ENCODE data around the gene ALDH3B1.

ALDH3B1 gene

DNA sequence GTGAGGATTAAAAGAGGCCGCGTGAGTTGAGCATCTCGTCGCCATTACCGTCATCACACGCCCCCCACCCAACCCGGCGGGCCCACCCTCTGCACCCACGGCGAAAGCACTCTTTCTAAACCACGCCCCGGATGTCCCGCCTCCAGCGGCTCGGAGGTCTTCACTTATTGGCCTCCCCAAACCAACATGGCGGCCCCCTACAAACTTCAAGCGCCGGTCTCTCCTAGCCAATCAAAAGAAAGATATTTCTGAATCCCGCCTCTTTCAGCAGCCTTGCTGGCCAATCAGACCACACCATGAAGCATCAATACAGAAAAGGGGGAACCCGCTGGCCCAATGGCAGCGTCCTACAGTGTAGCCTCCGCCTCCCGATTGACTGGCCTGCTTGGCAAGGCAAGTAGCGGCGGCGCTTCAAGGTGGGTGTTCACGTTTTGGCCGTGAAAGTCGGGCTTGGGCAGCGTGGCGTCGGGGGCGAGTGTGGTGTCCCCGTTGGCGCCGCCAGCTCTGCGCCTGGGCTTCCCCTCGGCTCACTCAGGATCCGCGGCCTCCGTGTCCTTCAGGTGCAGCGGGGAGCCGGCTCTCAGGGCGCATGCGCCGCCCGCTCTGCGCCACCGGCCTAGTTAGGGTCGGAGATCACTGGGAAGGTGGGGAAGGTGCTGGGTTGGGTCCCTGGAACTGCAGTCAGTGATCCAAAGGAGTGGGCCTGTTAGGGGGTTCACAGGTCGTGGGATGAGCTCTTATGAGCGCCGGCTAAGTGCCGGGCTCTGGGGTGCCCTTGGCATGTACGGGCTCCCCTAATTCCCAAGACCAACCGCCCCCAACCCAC lies 20.4 kb downstream of the ALDH3B1 start, which contains the start of gene NDUFS8:
Gene NDUFS8 (plus strand): TSS at position 364 of the 826 bp plus-strand sequence. CDS start 1,471 bp downstream, outside the sequence.
- Histone ChIP-seq H3K4me3 (peak within 1 kb of the TSS; percentile 64 to 86 (median 81)), H3K9me3 (replicated peaks in 1 of 11) (no peaks in the 10 kb centered on the region), H3K36me3 (peaks cover 22 to 63% (median 49%) of the 10 kb centered on the region in 11 experiments), H3K4me1 (peaks cover 40 to 69% (median 51%) of the 10 kb centered on the region in 10 experiments), H3K27me3 (no peaks in the 10 kb centered on the region), H4K20me1 (no peaks in the 10 kb centered on the region; a peak in 1 of 22 replicates), H3K27ac (peak within 1 kb of the TSS; percentile 55 to 87 (median 82)), H3K9ac (peak within 1 kb of the TSS; percentile 82 to 93 (median 89)), H3K4me2 (peak within 1 kb of the TSS; percentile 91 to 99 (median 95))
- no peak for TF ChIP-seq Cebpa-rat (IDR thresholded peaks at IDR 0.05)

DNA sequence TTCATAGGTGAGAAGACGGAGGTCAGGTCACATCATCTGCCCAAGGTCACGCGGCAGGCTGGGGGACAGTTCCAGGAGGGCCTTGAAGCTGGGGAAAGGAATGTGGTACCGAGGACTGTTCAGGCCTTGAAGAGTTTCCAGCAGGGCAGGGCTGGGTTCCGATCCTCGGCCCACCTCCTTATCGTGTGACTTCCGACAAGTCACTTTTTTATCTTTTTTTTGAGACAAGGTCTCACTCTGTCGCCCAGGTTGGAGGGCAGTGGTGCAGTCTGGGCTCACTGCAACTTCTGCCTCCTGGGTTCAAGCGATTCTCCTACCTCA lies 21.0 kb downstream of the ALDH3B1 start:
- TF ChIP-seq Cebpa-rat (IDR thresholded peaks at IDR 0.05): no peak
- no peaks in the 10 kb centered on the region for H3K27me3 ChIP-seq
- H3K27ac ChIP-seq: peak overlapping the region; percentile 55 to 87 (median 82)
- H3K4me3 ChIP-seq: peak overlapping the region; percentile 64 to 86 (median 81)
- no peaks in the 10 kb centered on the region for H3K9me3 ChIP-seq (replicated peaks in 1 of 11)
- peak overlapping the region; percentile 83 to 99 (median 95) for H3K4me2 ChIP-seq
- H3K36me3 ChIP-seq: peaks cover 22 to 62% (median 43%) of the 10 kb centered on the region in 11 experiments
- no peaks in the 10 kb centered on the region; a peak in 1 of 22 replicates for H4K20me1 ChIP-seq
- H3K9ac ChIP-seq: peak overlapping the region; percentile 82 to 93 (median 89)
- H3K4me1 ChIP-seq: peaks cover 37 to 75% (median 53%) of the 10 kb centered on the region in 10 experiments

DNA sequence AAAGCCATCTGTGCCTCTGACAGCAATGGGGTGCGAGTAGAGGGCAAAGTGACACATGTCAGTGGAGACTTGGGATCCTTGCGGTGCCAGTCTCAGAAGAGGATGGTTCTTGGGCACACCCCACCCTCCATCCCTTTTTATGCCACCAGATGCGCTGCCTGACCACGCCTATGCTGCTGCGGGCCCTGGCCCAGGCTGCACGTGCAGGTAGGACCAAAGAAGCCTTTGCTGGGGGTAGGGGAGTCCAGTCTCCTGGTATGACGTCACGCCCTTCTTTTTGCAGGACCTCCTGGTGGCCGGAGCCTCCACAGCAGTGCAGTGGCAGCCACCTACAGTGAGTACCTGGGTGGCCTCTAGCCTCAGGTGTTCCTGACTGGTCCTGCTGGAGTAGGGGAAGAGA lies 21.9 kb downstream of the ALDH3B1 start:
- Histone ChIP-seq H3K4me3 (peak overlapping the region in 6 of 10 experiments; percentile 64 to 84 (median 76); a peak in 6 of 20 replicates), H3K4me1 (peaks cover 40 to 84% (median 62%) of the 10 kb centered on the region in 10 experiments), H3K9ac (peak overlapping the region; percentile 82 to 93 (median 89); a peak in 21 of 22 replicates), H3K27me3 (no peaks in the 10 kb centered on the region), H3K36me3 (peaks cover 22 to 59% (median 37%) of the 10 kb centered on the region in 11 experiments), H3K27ac (peak overlapping the region in 4 of 11 experiments; percentile 77 to 84 (median 80); a peak in 2 of 22 replicates), H3K4me2 (peak overlapping the region; percentile 83 to 99 (median 95)), H3K9me3 (replicated peaks in 1 of 11) (no peaks in the 10 kb centered on the region), H4K20me1 (no peaks in the 10 kb centered on the region)
- TF ChIP-seq Cebpa-rat (IDR thresholded peaks at IDR 0.05): no peak

DNA sequence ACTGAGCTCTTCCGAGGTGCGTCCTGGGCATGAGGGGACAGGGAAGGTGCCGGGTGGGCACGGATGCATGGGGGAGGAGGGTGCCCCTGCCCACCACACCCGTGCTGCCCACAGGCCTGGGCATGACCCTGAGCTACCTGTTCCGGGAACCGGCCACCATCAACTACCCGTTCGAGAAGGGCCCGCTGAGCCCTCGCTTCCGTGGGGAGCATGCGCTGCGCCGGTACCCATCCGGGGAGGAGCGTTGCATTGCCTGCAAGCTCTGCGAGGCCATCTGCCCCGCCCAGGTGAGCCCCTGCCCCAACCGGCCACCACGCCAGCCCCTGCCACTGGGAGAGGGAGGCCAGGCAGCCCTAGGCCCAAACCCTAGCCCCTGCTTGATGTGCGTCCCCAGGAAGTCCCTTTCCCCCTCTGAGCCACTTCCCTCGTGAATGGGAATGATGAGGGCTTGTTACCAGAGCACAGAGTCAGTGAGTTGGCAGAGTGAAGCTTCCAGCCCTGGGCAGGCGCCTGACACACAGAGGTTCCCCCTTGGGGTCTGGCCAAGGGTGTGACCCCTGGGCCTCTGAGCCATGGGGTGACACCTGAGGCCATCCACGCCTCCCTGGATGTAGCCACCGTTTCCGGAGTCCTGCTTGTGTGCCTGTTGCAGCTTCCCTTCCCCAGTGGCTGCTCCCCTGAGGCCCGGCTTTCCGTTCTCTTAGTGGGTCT lies 23.0 kb downstream of the ALDH3B1 start:
- Histone ChIP-seq H4K20me1 (no peaks in the 10 kb centered on the region), H3K4me1 (peaks cover 52 to 87% (median 66%) of the 10 kb centered on the region in 10 experiments), H3K9me3 (replicated peaks in 1 of 11) (no peaks in the 10 kb centered on the region), H3K4me2 (no peak overlapping the region; a peak in 1 of 22 replicates), H3K27ac (peak overlapping the region in 4 of 11 experiments; percentile 6 to 84 (median 22); a peak in 2 of 22 replicates), H3K36me3 (peaks cover 22 to 48% (median 28%) of the 10 kb centered on the region in 11 experiments), H3K4me3 (no peak overlapping the region), H3K9ac (peak overlapping the region in 5 of 11 experiments; percentile 16 to 91 (median 33); a peak in 4 of 22 replicates), H3K27me3 (no peaks in the 10 kb centered on the region)
- TF ChIP-seq Cebpa-rat (IDR thresholded peaks at IDR 0.05): no peak

DNA sequence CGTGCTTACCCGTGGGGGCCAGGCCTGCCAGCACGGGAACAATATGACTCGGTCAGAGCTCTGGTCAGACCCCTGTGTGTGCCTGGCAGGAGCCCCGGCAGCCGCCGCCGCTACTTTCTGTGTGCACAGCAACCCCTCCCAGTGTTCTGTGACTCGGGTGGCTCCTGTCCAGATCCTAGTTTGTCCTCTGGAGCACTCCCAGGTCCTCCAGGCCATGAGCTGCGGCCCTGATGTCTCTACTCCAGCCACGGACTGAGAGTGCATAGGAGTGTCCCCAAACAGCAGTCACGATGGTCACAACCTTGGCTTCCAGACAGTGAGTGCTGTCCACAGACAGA lies 23.6 kb downstream of the ALDH3B1 start:
- Histone ChIP-seq H3K4me1 (peaks cover 55 to 87% (median 68%) of the 10 kb centered on the region in 10 experiments), H4K20me1 (no peaks in the 10 kb centered on the region), H3K27me3 (no peaks in the 10 kb centered on the region), H3K9me3 (replicated peaks in 1 of 11) (no peaks in the 10 kb centered on the region), H3K27ac (peak overlapping the region in 3 of 11 experiments; percentile 6 to 25 (median 19); a peak in 2 of 22 replicates), H3K9ac (peak overlapping the region in 3 of 11 experiments; percentile 24 to 91 (median 33); a peak in 4 of 22 replicates), H3K4me3 (no peak overlapping the region), H3K4me2 (peak overlapping the region in 1 of 11 experiments; percentile 98; a peak in 1 of 22 replicates), H3K36me3 (peaks cover 22 to 47% (median 27%) of the 10 kb centered on the region in 11 experiments)
- TF ChIP-seq Cebpa-rat (IDR thresholded peaks at IDR 0.05): no peak

DNA sequence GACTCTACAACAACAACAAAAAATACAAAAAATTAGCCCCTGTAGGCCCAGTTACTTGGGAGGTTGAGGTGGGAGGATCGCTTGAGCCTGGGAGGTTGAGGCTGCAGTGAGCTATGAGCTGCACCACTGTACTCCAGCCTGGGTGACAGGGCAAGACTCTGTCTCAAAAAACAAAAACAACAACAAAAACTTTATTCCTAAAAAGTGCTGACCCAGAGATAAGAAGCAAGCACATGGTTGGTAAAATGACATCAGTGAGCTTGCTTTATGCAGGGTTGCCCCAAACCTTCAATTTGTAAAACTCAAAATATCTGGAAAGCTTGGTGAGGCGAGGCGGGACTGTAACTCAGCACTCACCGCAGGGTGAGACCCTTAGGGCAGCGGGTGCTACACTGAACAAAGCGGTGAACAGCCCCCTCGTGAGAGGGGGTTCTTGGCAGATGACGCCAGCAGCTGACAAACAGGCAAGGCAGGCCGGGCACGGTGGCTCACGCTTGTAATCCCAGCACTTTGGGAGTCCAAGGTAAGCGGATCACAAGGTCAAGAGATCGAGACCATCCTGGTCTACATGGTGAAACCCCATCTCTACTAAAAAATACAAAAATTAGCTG lies 25.2 kb downstream of the ALDH3B1 start:
- Histone ChIP-seq H4K20me1 (peaks cover 0 to 1% (median 0%) of the 10 kb centered on the region in 11 experiments; a peak in 3 of 22 replicates), H3K4me2 (peak overlapping the region in 6 of 11 experiments; percentile 97 to 100 (median 100); a peak in 12 of 22 replicates), H3K4me1 (peaks cover 58 to 74% (median 65%) of the 10 kb centered on the region in 10 experiments), H3K9ac (peak overlapping the region in 9 of 11 experiments; percentile 15 to 89 (median 78); a peak in 11 of 22 replicates), H3K27me3 (no peaks in the 10 kb centered on the region), H3K27ac (peak overlapping the region in 6 of 11 experiments; percentile 79 to 90 (median 87); a peak in 13 of 22 replicates), H3K9me3 (replicated peaks in 1 of 11) (no peaks in the 10 kb centered on the region), H3K4me3 (no peak overlapping the region), H3K36me3 (peaks cover 22 to 47% (median 27%) of the 10 kb centered on the region in 11 experiments)
- no peak for TF ChIP-seq Cebpa-rat (IDR thresholded peaks at IDR 0.05)

DNA sequence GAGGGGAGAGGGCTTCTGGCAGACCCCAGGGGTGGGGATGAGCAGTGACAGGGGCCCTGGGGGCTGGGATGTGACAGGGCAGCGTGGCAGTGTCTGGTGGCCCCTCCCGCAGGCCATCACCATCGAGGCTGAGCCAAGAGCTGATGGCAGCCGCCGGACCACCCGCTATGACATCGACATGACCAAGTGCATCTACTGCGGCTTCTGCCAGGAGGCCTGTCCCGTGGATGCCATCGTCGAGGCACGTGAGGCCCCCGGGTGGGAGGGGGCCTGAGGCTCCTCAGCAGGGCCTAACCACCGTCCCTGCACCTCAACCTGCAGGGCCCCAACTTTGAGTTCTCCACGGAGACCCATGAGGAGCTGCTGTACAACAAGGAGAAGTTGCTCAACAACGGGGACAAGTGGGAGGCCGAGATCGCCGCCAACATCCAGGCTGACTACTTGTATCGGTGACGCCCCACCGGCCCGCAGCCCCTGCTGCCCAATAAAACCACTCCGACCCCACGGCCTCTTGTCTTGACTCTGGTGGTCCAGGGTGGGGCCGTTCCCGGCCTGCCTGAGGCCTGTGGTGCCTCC lies 26.1 kb downstream of the ALDH3B1 start:
- H3K4me1 ChIP-seq: peaks cover 64 to 79% (median 69%) of the 10 kb centered on the region in 10 experiments

More for the DNA sequence above, 26.1 kb downstream of the ALDH3B1 start:
- Histone ChIP-seq H3K4me2 (peak overlapping the region; percentile 93 to 100 (median 98)), H3K9ac (peak overlapping the region; percentile 57 to 89 (median 84)), H3K36me3 (peaks cover 22 to 49% (median 28%) of the 10 kb centered on the region in 11 experiments), H4K20me1 (peaks cover 2 to 10% (median 8%) of the 10 kb centered on the region in 11 experiments; a peak in 18 of 22 replicates), H3K9me3 (replicated peaks in 1 of 11) (no peaks in the 10 kb centered on the region), H3K27ac (peak overlapping the region; percentile 73 to 92 (median 88)), H3K27me3 (no peaks in the 10 kb centered on the region), H3K4me3 (peak overlapping the region in 4 of 10 experiments; percentile 6 to 43 (median 31); a peak in 6 of 20 replicates)
- no peak for TF ChIP-seq Cebpa-rat (IDR thresholded peaks at IDR 0.05)

Measured in BLaER1 treated with 17β-estradiol and CSF1 and Interleukin-3, amounts not matched to agents 10 nM and 100 nM (cell line).